GM19240 (cell line): ENCODE data around the gene ZNF418.
"Not testable (repeated sequence)": the region's sequence is repeated elsewhere in the genome, so short reads cannot be mapped to it uniquely, and the experiment has no call there.

ENCODE experiments used
- DNase-seq: peaks from one replicate; pipeline ENCODE4 v3.0.0; 2011; ENCODE audit warnings: low spot score; ENCODE audit not compliant: insufficient read length

ZNF418 gene

DNA sequence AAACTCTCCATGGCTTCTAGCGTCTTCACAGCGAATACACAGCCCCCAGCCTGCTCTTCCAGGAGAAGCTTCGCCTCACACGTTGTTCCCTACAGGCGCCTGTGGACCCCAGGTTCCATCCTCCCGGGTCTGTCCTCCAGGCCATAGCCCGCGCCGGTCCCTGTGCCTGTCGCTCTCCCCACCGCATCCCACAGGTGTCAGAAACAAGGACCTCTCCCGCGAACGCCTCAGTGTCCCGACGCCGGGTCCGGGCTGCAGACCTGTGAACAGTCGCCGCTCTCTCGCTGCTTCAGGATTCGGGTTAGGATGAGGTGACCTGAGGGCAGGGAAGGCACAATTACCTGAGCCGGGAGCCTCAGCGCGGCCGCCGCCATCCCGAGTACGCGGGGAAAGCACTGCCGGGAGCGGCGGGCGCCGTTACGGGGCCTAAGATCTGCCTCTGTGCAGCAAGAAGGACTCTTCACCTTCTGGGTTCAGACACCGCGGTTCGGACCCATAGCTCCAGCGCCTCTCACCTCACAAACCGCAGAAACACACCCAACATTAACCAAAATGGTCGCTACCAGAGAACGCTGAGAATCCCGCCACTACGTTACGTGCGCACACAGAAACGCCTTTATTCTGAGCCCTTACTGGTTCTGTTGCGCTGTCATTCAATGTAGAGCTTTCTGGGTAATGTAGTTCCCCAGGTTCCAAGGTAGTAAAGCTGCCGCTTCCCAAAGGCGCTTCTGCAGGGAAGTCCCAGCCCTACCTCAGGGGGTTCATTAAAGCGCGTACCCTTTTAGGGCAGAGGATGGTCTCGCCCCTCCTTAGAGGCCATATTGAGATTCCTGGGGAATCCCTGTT, at the start of gene ZNF418:
TSS of gene ZNF418 (minus strand) at position 583 of the 846 bp plus-strand sequence. CDS start 1,580 bp downstream, outside the sequence.
- DNase-seq, result no peak

DNA sequence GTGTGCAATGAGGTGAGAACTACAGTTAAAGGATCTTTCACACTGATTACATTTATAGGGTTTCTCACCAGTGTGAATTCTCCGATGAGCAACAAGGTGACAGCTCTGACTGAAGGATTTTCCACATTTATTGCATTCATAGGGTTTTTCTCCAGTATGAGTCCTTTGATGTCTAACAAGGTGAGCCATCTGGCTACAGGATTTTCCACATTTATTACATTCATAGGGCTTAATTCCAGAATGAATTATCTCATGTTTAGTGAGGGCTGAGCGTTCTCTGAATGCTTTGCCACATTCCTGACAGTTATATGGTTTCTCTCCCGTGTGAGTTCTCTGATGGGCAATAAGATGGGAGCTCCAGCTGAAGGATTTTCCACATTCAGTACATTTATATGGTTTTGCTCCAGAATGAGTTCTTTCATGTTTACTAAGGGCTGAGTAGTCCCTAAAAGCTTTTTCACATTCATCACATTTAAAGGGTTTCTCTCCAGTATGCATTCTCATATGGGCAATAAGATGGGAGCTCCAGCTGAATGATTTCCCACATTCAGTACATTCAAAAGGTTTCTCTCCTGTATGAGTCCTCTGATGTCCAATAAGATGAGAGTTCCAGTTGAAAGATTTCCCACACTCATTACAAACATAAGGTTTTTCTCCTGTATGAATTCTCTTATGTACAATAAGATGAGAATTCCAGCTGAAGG, 43.5 kb upstream of the ZNF418 start:
- DNase-seq, result no peak

DNA sequence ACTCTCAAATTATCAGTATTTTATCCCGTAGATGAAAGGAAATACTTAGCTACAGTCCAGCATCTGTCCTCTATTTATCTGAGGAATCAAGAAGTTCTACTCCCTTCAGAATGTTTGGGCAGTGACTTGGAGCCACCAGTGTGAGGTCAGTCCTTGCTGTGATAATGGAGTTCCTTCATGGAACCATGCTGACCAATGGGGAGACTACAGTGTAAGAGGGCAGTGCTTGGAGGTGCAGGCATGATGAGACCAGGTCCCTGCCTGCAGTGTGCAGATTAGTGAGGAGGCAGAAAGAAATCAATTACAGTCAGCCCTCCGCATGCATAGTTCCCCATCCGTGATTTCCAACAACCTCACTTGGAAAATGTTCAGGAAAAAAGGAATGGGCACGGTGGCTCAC, 39.2 kb upstream of the ZNF418 start, which contains the start of gene C19orf18:
TSS of gene C19orf18 (minus strand) at position 101 of the 400 bp plus-strand sequence. CDS start 102 bp downstream, outside the sequence.
- no peak for DNase-seq

DNA sequence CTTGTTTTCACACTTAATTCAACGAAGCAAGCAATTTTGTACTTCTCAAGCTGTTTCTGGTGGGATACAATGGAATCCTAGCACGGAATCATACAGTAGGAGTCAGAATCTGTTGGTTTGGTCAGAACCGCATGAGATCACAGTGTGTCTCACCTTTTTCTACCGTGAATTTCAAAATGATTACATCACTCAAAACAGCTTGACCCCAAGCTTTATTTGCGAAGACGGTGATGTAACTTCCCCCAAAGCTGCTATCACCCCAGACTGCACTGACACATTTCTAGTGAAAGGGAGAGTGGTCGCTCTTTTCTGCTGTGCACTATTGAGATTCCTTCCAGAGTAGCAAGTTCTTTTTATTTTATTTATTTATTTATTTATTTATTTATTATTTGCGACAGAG, 29.6 kb upstream of the ZNF418 start:
- DNase-seq, result no peak

DNA sequence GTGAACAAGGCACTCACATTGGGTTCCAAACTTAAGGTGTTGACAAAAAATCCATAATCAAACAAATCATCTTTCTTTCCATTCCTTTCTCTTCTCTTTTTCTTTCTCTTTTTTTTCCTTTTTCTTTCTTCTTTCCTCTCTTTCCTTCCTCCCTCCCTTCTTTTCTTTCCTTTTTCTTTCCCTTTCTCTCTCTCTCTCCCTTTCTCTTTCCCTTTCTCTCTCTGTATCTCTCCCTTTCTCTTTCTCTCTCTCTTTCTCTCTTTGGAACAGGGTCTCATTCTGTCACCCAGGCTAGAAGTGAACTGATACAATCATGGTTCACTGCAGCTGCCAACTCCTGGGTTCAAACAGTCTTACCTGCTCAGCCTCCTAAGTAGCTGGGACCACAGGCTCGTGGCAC, 26.6 kb upstream of the ZNF418 start:
- no peak for DNase-seq

DNA sequence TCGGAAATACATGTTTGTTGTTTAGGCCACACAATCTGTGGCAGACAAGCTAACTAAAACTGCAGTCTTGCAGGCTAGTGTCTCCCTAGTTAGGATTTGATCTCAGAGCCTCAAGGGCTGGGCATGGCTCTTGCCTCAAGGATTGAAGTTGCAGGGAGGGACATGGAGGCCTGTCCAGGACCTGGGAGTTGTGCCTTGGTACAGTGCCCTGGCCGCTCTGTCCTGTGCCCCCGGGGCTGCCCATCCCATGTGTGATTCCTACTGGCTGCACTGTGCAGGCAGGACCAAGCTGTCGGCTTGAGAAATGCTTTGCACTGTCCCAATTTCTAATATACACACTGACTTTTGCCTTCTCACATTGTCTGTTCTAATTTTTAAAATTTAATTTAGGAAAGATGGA, 19.8 kb upstream of the ZNF418 start:
- DNase-seq, result no peak

DNA sequence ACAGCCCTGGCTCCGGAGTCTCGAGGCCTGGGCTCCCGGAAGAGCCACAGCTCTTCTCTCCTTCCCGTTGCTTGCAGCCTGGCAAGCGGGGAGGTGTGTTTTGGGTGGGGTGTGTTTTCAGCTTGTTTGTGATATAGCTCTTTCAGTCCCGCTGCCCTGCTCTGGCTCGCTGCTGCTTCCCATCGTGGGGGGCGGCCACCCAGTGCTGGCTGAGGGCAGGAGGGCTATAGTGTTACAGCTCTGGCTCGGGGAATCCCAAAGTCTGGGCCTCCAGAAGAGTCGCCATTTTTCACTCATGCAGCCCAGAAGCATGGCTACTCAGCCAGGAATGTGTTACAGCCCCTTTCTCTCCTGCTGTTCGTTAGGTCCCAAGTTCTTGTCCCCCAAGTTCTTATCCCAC, 14.5 kb upstream of the ZNF418 start:
- DNase-seq, result no peak

DNA sequence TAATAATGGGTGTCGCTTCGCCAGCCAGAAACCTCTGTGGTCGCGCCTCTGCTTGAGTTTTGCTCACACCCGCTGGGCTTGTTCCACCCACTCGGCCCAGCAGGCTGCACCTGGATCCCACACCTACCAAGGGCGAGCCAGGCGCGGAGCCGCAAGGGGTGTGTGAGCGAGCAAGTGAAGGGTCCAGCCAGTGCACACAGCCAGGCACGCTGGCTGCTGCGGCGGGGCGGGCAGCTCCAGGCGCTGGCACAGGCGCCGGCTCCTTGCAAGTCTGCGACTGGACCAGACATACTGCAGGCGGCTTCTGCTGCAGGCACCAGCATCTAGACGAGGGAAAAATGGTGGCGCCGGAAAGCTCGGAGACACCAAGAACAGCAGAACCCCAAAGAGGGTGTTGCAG, 14.1 kb upstream of the ZNF418 start:
- no peak for DNase-seq

DNA sequence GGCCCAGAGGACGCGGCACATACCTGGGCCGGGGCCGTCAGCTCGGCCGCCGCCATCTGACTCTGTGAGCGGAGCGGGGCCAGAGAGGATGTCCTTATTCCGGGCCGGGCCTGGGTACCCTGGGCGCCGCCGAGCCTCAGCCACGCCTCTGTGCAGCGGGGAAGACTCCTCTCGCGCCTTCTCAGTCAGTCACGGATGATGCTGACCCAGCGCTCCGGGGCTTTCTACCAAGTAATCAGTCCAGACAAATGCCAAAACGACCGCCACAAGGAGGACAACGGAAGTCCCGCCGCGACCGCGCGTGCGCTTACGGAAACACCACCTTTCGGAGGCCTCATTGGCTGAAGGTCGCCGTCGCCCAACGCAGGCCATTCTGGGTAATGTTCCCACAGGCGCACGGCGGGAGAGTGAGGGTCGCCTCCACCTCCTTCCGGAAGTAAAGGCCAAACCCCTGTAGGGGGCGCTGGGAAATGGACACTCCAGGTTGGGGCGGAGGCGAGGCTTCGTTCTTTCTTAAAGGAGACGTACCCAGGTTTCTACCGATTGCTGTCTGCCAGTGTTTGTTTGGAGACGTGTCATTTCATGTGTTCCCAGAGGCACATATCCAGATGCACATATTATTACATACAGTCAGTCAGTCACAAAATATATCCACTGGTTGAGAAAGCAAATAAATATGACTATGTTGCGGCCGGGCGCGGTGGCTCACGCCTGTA, 12.4 kb upstream of the ZNF418 start, which contains the start of gene ZNF256:
TSS of gene ZNF256 (minus strand) at position 288 of the 716 bp plus-strand sequence. CDS start at position 56, 232 bp downstream.
- peak; percentile 70 for DNase-seq

DNA sequence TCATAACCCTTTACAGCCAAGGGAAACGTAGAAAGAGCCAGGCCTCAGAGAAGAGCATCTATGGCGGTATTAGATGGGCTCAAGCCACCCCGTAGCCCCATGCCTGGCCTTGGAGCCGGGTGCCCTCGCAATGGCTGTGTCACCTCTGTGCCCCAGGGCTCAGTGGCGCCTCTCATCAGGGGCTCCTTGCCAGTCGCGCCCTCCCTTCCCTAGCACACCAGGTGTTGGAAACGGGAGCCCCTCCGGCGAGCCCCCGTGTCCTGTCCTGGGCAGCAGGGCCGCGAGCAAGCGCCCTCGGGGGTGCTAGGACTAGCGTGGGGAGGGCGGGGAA, 11.9 kb upstream of the ZNF418 start:
- DNase-seq, result no peak

DNA sequence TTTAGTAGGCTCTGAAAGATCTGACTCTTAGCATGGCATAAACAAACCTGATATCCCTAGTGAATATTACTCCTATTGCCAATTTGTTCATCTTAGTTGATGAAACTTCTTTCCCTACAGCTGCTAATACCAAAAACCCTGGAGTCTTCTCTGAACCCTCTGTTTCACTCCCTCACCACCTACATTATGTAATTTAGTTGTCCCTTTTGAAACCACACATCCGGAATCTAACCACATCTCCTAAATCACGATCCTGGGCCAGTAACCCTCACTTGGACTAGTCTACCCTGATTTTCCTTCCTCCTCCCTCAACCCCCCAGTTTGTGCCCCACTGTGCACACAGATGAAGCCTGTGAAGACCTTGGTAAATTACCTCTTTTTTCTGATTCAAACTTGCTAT, 11.1 kb upstream of the ZNF418 start:
- DNase-seq, result no peak

DNA sequence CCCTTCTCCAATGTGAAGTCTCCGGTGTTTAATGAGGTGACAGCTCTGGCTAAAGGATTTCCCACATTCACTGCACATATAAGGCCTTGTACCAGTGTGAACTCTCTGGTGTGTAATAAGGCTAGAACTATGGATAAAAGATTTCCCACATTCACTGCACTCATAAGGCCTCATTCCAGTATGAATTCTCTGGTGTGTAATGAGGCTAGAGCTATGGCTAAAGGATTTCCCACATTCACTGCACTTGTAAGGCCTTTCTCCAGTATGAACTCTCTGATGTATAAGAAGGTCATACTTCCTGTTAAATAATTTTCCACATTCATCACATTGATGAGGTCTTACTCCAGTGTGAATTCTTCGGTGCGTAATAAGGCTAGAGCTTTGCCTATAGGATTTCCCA, 6.4 kb upstream of the ZNF418 start:
- DNase-seq, result no peak

DNA sequence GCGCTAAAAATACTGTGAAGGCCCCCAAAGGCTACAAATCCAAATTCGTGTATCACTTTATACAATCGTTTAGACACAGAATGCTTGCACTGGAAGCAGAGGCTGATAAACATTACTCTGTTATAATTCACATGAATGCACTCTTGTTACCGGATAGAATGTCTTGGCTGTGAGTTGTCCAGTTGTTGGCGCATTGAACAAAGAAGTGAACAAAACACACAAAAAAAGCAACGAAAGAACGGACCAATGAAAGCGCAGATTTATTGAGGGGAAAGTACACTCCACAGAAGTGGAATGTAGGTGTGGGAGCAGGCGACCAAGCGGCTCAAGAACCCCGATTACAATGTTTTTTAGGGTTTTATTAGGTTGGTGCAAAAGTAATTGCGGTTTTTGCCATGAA, 529 bp upstream of the ZNF418 start:
- DNase-seq, result no peak

DNA sequence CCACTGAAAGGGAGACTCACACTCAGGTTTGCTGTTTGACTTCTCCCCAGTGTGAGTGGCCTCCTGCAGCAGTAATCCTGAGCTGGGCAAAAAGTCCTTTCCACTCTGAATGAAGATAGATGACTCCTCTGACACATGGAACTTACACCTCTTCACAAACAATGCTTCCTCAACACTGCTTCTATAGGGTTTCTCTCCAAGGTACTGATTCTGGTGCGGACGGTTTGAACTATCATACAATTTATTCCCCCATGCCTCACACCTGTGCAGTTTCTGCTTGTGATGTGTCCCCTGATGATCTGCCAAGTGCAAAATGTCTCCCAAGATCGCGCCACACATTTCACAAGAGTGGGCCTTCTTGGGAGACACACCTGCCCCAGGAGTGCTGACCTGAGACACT, 7.6 kb downstream of the ZNF418 start:
- DNase-seq, result no peak

DNA sequence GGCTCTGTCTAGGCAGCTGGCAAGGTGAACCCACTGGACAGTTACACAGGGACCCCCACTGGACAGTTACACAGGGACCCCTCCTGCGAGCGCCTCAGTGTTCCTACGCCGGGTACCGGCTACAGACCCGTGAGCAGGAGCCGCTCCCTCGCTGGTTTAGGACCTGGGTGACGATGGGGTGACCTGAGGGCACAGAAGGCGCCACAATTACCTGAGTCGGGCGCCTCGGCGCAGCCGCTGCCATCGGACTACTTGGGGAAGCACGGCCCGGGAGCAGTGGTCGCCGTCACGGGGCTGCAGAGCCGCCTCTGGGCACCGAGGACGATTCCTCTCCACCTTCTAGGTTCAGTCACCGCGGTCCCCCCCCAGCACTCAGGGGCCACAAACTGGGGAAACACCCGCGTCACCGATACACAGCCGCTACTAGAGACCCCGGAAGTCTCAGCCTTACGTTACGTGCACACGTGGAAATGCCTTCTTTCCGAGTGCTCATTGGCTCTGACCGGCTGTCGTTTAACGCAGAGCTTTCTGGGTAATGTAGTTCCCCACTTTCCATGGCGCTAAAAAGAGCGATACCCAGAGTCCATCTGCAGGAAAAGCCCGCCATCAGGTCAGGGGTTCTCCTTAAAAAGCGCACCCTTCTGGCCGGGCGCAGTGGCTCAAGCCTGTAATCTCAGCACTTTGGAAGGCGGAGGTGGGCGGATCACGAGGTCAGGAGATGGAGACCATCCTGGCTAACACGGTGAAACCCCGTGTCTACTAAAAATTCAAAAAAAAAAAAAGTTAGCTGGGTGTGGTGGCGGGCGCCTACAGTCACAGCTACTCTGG, 18.8 kb downstream of the ZNF418 start, which contains the start of gene ZNF417:
TSS of gene ZNF417 (minus strand) at position 425 of the 828 bp plus-strand sequence. CDS start at position 244, 181 bp downstream.
- peak; percentile 84 for DNase-seq

DNA sequence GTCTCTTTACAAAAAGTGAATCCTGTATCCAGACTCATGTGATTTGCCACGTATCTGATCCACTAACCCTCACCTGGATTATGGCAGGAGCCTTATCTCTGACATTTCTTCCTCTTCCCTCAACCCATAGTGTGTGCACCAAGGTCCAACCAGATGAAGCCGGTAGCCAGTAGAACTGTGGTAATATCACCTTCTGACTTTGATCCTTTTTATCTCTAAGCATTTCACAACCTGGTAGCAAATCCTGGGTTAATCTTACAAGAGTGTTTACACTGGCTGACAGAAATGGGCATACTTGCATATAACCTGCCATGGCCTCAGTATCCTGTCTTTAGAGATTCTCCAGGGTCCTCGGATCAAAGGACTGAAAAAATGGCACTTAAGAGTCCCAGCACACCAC, 20.7 kb downstream of the ZNF418 start:
- DNase-seq, result no peak

DNA sequence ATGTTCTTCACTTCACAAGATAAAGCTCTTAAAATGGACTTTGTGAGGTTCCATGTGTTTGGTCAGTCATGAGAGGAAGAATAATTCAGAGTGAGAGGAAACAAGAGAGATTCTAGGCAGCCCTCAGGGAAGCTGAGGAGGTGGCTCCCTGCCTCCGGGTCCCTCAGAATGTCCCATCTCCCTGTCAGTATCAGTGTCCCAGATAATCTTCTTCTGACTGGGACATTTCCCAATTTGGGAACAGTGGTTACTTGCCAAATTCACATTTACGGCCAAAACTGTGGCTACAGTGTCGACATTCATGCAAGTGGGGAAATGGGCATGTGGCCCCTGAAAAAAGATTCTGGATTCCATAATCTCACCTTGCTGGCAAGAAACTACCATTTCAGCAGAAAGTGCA, 27.8 kb downstream of the ZNF418 start:
- DNase-seq, result no peak

DNA sequence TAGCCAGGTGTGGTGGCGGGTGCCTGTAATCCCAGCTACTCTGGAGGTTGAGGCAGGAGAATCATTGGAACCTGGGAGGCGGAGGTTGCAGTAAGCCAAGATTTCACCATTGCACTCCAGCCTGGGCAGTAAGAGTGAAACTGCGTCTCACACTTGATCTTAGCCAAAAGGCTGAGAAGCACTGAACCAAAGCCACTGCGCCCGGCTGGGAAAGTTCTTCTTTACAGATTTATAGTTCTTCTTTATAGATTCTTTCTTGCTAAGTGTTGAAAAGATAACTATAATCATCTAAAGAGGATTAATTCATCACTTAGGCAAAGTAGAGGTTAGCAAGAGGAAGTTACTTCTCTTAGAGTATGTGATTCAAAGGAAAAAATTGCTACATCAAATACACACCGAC, 29.9 kb downstream of the ZNF418 start:
- no peak for DNase-seq

DNA sequence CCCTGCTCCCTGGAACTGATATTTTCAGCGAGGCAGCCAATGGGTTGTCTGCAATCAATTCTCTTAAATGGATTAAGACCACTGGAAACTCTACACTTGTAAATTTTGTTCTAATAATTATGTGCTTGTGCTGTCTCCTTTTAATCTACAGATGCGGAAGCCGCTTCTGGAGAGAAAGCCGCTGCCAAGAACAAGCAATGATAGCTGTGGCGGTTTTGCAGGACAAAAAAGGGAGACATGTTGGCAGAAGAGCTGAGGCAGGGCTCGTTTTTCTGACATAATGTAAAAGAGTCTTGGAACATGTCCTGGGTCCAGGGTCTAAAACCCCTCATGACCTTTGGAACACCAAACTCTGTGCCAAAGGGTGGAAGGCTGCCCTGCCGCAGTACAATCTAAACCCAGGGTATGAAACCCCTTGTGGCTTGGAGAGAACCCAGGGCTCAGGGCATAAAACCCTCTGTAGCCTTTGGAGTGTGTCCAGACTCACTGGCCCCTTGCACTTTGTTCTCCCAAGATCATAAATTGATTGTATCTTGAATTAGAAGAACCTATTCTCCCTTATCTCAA, 31.5 kb downstream of the ZNF418 start:
- no peak for DNase-seq

DNA sequence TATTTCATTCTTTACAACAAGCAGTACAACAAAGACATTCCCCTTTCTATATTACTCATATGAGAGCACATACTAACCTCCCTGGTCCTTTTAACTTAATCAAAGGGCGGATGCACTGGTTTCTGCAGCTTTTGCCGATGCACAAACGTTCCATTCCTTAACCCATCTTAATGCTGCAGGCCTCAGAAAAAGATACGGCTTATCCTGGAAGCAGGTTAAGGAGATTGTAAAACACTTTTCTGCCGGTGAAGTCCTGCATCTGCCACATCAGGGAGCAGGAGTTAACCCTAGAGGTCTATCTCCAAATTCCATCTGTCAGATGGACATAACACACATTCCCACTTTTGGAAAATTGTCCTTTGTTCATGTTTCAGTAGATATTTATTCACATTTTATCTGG, 34.9 kb downstream of the ZNF418 start:
- DNase-seq, result no peak

DNA sequence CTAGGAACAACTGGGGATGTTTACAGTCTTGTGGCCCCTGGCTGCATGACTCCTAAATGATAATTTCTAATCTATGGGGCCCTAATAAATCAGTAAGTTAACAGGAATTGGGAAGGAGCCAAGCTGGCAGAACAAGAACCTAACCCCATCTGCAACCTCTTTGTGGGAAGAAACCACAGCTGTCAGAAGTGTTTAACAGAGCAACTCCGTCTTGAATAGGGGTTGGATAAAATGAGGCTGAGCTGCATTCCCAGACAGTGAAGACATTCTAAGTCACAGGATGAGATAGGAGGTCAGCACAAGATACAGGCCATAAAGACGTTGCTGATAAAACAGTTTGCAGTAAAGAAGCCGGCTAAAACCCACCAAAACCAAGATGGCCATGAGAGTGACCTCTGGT, 44.5 kb downstream of the ZNF418 start:
- DNase-seq, result not testable (repeated sequence)
